ENCODE measurements around the gene EXOC3.

The EXOC3 gene

GRCh38 chr5:460273-460625 is 17.3 kb downstream of the EXOC3 start:
- TF ChIP-seq, protein P1, sequence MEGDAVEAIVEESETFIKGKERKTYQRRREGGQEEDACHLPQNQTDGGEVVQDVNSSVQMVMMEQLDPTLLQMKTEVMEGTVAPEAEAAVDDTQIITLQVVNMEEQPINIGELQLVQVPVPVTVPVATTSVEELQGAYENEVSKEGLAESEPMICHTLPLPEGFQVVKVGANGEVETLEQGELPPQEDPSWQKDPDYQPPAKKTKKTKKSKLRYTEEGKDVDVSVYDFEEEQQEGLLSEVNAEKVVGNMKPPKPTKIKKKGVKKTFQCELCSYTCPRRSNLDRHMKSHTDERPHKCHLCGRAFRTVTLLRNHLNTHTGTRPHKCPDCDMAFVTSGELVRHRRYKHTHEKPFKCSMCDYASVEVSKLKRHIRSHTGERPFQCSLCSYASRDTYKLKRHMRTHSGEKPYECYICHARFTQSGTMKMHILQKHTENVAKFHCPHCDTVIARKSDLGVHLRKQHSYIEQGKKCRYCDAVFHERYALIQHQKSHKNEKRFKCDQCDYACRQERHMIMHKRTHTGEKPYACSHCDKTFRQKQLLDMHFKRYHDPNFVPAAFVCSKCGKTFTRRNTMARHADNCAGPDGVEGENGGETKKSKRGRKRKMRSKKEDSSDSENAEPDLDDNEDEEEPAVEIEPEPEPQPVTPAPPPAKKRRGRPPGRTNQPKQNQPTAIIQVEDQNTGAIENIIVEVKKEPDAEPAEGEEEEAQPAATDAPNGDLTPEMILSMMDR (conservative IDR thresholded peaks at IDR 0.05; ENCODE audit: low read depth, low read length) = no peak
- H3K4me3 ChIP-seq (ENCODE audit: low read depth, low read length) = no peak overlapping the region
- DNase-seq (ENCODE audit: low read depth) = no peak

DNA sequence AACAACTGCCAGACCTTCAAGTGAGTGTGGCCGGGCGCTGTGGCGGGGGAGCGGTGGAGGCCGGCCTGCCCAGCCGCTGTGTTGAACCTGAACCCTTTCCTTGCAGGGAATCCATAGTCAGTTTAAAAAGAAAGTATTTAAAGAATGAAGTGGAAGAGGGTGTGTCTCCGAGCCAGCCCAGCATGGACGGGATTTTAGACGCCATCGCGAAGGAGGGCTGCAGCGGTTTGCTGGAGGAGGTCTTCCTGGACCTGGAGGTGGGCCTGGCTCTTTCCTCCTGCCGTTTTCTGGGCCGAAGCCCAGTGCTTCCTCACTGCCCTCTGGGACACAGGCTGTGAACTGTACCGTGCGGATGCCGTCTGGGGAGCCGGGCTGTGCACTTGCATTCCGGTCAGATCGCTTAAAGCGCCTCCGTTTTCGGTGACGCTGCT is 19.1 kb downstream of the EXOC3 start:
- no peak for DNase-seq (ENCODE audit: low read depth)
- H3K4me3 ChIP-seq (ENCODE audit: low read depth, low read length) = no peak overlapping the region
- TF ChIP-seq, protein P1 (conservative IDR thresholded peaks at IDR 0.05; ENCODE audit: low read depth, low read length) = no peak

DNA sequence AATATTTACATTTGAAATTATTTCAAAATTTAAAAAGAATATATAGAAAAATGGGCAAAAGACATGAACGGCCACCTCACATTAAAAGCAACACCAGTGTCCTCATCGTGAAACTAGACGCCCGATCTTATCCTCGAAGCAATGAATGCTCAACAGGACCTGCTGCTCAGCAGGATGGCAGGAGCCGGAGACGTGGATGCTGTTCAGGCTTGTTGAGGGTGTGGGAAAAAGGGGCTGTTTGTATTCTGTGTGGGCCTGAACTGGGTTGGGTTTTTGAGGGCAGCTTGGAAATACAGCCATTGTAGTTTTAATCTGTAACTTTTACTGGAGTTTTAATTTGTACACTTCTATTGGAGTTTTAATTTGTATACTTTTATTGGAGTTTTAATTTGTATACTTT is 20.3 kb downstream of the EXOC3 start:
- H3K4me3 ChIP-seq (ENCODE audit: low read depth, low read length) = no peak overlapping the region
- TF ChIP-seq, protein P1 (conservative IDR thresholded peaks at IDR 0.05; ENCODE audit: low read depth, low read length) = no peak
- DNase-seq (ENCODE audit: low read depth) = no peak

DNA sequence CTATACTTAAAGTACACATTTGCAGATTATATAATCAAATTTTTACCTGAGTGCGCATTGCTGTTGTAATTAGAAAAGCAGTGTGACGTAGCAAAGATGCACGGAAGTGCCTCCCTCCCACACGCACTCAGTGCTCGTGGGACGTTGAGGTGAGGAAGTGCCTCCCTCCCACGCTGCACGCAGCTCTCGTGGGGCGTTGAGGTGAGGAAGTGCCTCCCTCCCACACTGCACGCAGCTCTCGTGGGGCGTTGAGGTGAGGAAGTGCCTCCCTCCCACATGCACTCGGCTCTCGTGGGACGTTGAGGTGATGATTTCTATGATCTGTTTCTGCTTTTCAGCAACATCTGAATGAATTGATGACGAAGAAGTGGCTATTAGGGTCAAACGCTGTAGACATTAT is 21.0 kb downstream of the EXOC3 start:
- no peak overlapping the region for H3K4me3 ChIP-seq (ENCODE audit: low read depth, low read length)
- DNase-seq (ENCODE audit: low read depth) = no peak
- TF ChIP-seq, protein P1 (conservative IDR thresholded peaks at IDR 0.05; ENCODE audit: low read depth, low read length) = no peak

DNA sequence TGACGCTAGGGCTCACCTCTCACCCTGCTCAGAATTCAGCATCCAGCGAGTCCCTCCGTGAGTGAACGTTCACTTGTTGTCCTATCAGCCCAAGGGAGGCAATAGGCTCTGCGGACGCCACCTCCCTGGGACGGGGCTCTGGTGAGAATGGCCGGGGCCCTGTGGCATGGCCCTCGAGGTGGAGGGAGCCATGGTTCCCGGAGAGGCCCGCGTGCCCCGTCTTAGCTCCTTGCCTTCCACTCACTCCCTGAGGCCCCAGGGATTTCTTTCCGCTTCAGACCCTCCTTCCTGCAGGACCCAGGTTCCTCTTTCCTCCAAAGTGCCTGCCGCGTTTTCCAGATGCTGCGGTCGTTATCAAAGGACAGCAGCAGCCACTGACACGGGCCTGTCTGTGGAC is 21.5 kb downstream of the EXOC3 start:
- no peak overlapping the region for H3K4me3 ChIP-seq (ENCODE audit: low read depth, low read length)
- TF ChIP-seq, protein P1 (conservative IDR thresholded peaks at IDR 0.05; ENCODE audit: low read depth, low read length) = no peak
- no peak for DNase-seq (ENCODE audit: low read depth)

- no peak overlapping the region for H3K4me3 ChIP-seq (ENCODE audit: low read depth, low read length)
- TF ChIP-seq, protein P1 (conservative IDR thresholded peaks at IDR 0.05; ENCODE audit: low read depth, low read length) = no peak
- no peak for DNase-seq (ENCODE audit: low read depth)
Measured at GRCh38 chr5:464843-465590, 22.0 kb downstream of the EXOC3 start.
